ENCODE results near the gene FOXL2.

DNA sequence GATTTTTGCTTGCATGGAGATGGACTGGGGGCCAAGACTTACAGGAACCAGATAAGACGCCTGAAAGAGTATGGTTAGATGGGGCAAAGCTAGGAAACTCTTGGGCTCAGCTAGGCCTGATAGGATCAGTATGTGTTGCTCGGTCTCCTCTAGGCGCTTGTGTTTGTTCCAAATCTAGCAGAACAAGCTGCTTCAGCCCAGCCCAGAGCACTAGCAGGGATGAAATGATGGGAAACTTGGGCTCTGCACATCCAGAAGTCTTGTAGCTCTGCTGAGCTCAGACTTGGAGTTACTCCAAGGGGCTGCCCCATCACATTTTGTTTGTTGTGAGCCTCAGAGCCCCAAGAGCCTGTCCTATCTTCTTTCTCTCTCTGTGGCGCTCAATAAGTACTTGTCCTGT, 34.7 kb downstream of the FOXL2 start:
- TF ChIP-seq CREB1 (IDR thresholded peaks at IDR 0.05; ENCODE audit: low read depth): no peak
- TF ChIP-seq, protein P1, sequence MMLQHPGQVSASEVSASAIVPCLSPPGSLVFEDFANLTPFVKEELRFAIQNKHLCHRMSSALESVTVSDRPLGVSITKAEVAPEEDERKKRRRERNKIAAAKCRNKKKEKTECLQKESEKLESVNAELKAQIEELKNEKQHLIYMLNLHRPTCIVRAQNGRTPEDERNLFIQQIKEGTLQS (IDR thresholded peaks at IDR 0.05; ENCODE audit: borderline replicate concordance, extremely low read depth, low read depth, low read length): no peak
- TF ChIP-seq, protein P2, sequence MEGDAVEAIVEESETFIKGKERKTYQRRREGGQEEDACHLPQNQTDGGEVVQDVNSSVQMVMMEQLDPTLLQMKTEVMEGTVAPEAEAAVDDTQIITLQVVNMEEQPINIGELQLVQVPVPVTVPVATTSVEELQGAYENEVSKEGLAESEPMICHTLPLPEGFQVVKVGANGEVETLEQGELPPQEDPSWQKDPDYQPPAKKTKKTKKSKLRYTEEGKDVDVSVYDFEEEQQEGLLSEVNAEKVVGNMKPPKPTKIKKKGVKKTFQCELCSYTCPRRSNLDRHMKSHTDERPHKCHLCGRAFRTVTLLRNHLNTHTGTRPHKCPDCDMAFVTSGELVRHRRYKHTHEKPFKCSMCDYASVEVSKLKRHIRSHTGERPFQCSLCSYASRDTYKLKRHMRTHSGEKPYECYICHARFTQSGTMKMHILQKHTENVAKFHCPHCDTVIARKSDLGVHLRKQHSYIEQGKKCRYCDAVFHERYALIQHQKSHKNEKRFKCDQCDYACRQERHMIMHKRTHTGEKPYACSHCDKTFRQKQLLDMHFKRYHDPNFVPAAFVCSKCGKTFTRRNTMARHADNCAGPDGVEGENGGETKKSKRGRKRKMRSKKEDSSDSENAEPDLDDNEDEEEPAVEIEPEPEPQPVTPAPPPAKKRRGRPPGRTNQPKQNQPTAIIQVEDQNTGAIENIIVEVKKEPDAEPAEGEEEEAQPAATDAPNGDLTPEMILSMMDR (IDR thresholded peaks at IDR 0.05 in 2 of 3, conservative IDR thresholded peaks at IDR 0.05 in 1 of 3; ENCODE audit: control insufficient read depth in 2 of 3, extremely low read depth in 1 of 3, insufficient read depth in 1 of 3, low read depth in 3 of 3, low read length in 3 of 3): no peak
- no peak for TF ChIP-seq TAF1 (IDR thresholded peaks at IDR 0.05; ENCODE audit: borderline replicate concordance, low read depth, low read length)
- TF ChIP-seq NFIC (IDR thresholded peaks at IDR 0.05; ENCODE audit: low read depth, low read length): no peak
- TF ChIP-seq NR2C2 (IDR thresholded peaks at IDR 0.05; ENCODE audit: borderline replicate concordance, control insufficient read depth, insufficient read length, low read depth): no peak
- no peak for TF ChIP-seq SPI1 (IDR thresholded peaks at IDR 0.05; ENCODE audit: borderline replicate concordance, insufficient read depth, low read depth, low read length)
- no peak for TF ChIP-seq HCFC1 (IDR thresholded peaks at IDR 0.05; ENCODE audit: low read length)
- TF ChIP-seq, protein P3, sequence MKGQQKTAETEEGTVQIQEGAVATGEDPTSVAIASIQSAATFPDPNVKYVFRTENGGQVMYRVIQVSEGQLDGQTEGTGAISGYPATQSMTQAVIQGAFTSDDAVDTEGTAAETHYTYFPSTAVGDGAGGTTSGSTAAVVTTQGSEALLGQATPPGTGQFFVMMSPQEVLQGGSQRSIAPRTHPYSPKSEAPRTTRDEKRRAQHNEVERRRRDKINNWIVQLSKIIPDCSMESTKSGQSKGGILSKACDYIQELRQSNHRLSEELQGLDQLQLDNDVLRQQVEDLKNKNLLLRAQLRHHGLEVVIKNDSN (IDR thresholded peaks at IDR 0.05; ENCODE audit: borderline replicate concordance, extremely low read length, insufficient read depth, low read depth, low read length): no peak
- no peak for TF ChIP-seq ZBED1 (IDR thresholded peaks at IDR 0.05; ENCODE audit: borderline replicate concordance)
- TF ChIP-seq, protein P4, sequence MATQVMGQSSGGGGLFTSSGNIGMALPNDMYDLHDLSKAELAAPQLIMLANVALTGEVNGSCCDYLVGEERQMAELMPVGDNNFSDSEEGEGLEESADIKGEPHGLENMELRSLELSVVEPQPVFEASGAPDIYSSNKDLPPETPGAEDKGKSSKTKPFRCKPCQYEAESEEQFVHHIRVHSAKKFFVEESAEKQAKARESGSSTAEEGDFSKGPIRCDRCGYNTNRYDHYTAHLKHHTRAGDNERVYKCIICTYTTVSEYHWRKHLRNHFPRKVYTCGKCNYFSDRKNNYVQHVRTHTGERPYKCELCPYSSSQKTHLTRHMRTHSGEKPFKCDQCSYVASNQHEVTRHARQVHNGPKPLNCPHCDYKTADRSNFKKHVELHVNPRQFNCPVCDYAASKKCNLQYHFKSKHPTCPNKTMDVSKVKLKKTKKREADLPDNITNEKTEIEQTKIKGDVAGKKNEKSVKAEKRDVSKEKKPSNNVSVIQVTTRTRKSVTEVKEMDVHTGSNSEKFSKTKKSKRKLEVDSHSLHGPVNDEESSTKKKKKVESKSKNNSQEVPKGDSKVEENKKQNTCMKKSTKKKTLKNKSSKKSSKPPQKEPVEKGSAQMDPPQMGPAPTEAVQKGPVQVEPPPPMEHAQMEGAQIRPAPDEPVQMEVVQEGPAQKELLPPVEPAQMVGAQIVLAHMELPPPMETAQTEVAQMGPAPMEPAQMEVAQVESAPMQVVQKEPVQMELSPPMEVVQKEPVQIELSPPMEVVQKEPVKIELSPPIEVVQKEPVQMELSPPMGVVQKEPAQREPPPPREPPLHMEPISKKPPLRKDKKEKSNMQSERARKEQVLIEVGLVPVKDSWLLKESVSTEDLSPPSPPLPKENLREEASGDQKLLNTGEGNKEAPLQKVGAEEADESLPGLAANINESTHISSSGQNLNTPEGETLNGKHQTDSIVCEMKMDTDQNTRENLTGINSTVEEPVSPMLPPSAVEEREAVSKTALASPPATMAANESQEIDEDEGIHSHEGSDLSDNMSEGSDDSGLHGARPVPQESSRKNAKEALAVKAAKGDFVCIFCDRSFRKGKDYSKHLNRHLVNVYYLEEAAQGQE (IDR thresholded peaks at IDR 0.05; ENCODE audit: low read depth, low read length): no peak
- no peak for TF ChIP-seq POLR2AphosphoS5 (IDR thresholded peaks at IDR 0.05; ENCODE audit: low read length)
